Panc1 (cell line): ENCODE data around the gene VSX1. TPM values are rescaled to one million over a fixed set of nuclear protein-coding genes. Genes with fewer than 3 reads are reported as not detected.

Experiments used
- ATAC-seq: fragments of 200-7000 bp; cut with Tn5 transposase; 2 replicates; pipeline ENCODE4 v1.9.1; 2020; ENCODE audit warnings: mild to moderate bottlenecking, moderate library complexity
- BruUV-seq: library from RNA; stranded (reverse); fragments of 400-500 nt; replicated peaks from 2 replicates; lab custom pipeline; 2021; lab: Mats Ljungman, UMichigan
- CTCF ChIA-PET: fragments of 300-600 bp; sonication (Branson Sonifier 250); formaldehyde crosslinking; loops from one replicate; lab custom pipeline; 2022; ENCODE audit warnings: antibody characterized with exemption; lab: Charles Lee
- POLR2A ChIA-PET: fragments of 300-600 bp; sonication (Branson Sonifier 250); formaldehyde crosslinking; loops from one replicate; lab custom pipeline; 2022; ENCODE audit warnings: antibody characterized with exemption; lab: Charles Lee
- DNase-seq: peaks from one replicate; pipeline ENCODE4 v3.0.0-alpha.2; 2010; ENCODE audit warnings: low read depth, low spot score
- H3K27ac ChIP-seq: 2 replicates; pipeline ENCODE4 v1.5.1; 2011; ENCODE audit warnings: mild to moderate bottlenecking, low read length, inconsistent platforms
- H3K27me3 ChIP-seq: fragments of 200-500 bp; sonication (Bioruptor generic); 2 replicates; pipeline ENCODE4 v1.6.0; 2014; ENCODE audit warnings: low read length, inconsistent platforms; ENCODE audit not compliant: control insufficient read depth, insufficient read depth
- H3K36me3 ChIP-seq: fragments of 200-500 bp; sonication (Bioruptor generic); 2 replicates; pipeline ENCODE4 v1.5.1; 2014; ENCODE audit warnings: inconsistent platforms, mild to moderate bottlenecking, low read length, moderate library complexity; ENCODE audit not compliant: control insufficient read depth, insufficient read depth
- H3K4me1 ChIP-seq: 2 replicates; pipeline ENCODE4 v1.5.1; 2011; ENCODE audit warnings: inconsistent platforms, mild to moderate bottlenecking, low read length, moderate library complexity; ENCODE audit not compliant: control insufficient read depth, insufficient read depth
- H3K4me3 ChIP-seq, 2 experiments: 2 replicates each; pipeline ENCODE4 v1.5.1; 2011 to 2012; ENCODE audit warnings: low read depth in 2 of 2, low read length in 2 of 2, mild to moderate bottlenecking in 2 of 2, inconsistent platforms in 1 of 2, moderate library complexity in 1 of 2
- H3K9me3 ChIP-seq: fragments of 200-500 bp; sonication (Bioruptor generic); 2 replicates; pipeline ENCODE4 v1.5.1; 2014; ENCODE audit warnings: low read depth, mild to moderate bottlenecking, inconsistent platforms, low read length, moderate library complexity; ENCODE audit not compliant: control insufficient read depth, insufficient read depth
- POLR2AphosphoS5 ChIP-seq: IDR thresholded peaks from 2 replicates; pipeline ENCODE4 v1.6.1; 2012; ENCODE audit warnings: mild to moderate bottlenecking, low read depth, low read length, moderate library complexity
- SIN3A ChIP-seq: IDR thresholded peaks from 2 replicates; pipeline ENCODE4 v1.6.1; 2012; ENCODE audit warnings: low read depth, mild to moderate bottlenecking, low read length, moderate library complexity, borderline replicate concordance; ENCODE audit not compliant: insufficient read depth
- TCF7L2 ChIP-seq: IDR thresholded peaks from 2 replicates; pipeline ENCODE4 v1.6.1; 2011; ENCODE audit warnings: mild to moderate bottlenecking, low read depth, low read length, inconsistent platforms
- in situ Hi-C: cut with HindIII; loops from 2 replicates; pipeline ENCODE4 v1.10.0; 2016; ENCODE audit warnings: low sequenced_read_pairs, low pct_unique_long_range_greater_than_20kb
- intact Hi-C: fragments of 100-400 bp; cut with micrococcal nuclease; formaldehyde crosslinking; loops from one replicate; pipeline ENCODE4 v1.10.0; 2022; ENCODE audit not compliant: unreplicated experiment
- total RNA-seq: library from RNA; stranded (reverse); gene quantifications from one replicate; pipeline ENCODE4 v1.2.1, GENCODE V29; 2021; ENCODE audit not compliant: unreplicated experiment
- TF ChIP-seq, protein P1 (sequence below): fragments of 450-650 bp; IDR thresholded peaks from 2 replicates; pipeline ENCODE4 v1.5.1; 2017; ENCODE audit warnings: mild to moderate bottlenecking
- TF ChIP-seq, protein P2 (sequence below), 2 experiments: IDR thresholded peaks; 2 replicates each; pipeline ENCODE4 v1.6.1; 2011 to 2012; ENCODE audit warnings: low read depth in 2 of 2, control low read depth in 1 of 2, low read length in 1 of 2, mild to moderate bottlenecking in 1 of 2, moderate library complexity in 1 of 2; ENCODE audit not compliant: insufficient read depth in 1 of 2

The VSX1 gene
- total RNA-seq, 1 experiment from 2014 or later: 0.21 TPM

DNA sequence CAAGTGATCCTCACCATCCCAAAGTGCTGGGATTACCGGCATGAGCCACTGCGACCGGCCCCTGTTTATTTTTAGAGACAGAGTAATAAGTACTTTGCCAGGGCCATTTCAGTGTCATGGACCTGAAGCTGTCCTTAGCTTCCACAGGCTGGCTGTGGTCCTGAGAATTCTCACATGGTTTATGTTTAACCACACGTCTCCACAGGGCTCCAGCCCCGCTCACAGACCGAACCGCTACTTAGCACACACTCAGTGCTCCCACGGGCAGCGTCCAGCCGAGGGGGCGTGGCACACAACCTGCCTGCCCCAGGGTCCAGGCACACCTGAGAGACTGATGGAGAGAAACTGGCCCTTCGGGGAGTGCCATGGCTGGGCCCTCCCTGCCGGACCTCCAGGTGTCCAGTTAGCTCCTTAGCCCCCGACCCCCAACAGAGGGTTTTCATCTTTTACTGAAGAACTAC lies 35.7 kb downstream of the VSX1 start:
- DNase-seq: no peak
- Histone ChIP-seq H3K4me1 (no peaks in the 10 kb centered on the region; the same call in 1 of the 2 replicates), H3K27ac (no peak overlapping the region), H3K4me3 (no peak overlapping the region), H3K9me3 (no peaks in the 10 kb centered on the region), H3K27me3 (no peaks in the 10 kb centered on the region), H3K36me3 (no peaks in the 10 kb centered on the region)
- BruUV-seq: no TSS peak
- in situ Hi-C loops: no loop called here
- POLR2A ChIA-PET: no interaction called here
- no peak for ATAC-seq
- intact Hi-C loops: no loop called here
- CTCF ChIA-PET: no interaction called here
- TF ChIP-seq, protein P1, sequence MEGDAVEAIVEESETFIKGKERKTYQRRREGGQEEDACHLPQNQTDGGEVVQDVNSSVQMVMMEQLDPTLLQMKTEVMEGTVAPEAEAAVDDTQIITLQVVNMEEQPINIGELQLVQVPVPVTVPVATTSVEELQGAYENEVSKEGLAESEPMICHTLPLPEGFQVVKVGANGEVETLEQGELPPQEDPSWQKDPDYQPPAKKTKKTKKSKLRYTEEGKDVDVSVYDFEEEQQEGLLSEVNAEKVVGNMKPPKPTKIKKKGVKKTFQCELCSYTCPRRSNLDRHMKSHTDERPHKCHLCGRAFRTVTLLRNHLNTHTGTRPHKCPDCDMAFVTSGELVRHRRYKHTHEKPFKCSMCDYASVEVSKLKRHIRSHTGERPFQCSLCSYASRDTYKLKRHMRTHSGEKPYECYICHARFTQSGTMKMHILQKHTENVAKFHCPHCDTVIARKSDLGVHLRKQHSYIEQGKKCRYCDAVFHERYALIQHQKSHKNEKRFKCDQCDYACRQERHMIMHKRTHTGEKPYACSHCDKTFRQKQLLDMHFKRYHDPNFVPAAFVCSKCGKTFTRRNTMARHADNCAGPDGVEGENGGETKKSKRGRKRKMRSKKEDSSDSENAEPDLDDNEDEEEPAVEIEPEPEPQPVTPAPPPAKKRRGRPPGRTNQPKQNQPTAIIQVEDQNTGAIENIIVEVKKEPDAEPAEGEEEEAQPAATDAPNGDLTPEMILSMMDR: no peak
- TF ChIP-seq, protein P2, sequence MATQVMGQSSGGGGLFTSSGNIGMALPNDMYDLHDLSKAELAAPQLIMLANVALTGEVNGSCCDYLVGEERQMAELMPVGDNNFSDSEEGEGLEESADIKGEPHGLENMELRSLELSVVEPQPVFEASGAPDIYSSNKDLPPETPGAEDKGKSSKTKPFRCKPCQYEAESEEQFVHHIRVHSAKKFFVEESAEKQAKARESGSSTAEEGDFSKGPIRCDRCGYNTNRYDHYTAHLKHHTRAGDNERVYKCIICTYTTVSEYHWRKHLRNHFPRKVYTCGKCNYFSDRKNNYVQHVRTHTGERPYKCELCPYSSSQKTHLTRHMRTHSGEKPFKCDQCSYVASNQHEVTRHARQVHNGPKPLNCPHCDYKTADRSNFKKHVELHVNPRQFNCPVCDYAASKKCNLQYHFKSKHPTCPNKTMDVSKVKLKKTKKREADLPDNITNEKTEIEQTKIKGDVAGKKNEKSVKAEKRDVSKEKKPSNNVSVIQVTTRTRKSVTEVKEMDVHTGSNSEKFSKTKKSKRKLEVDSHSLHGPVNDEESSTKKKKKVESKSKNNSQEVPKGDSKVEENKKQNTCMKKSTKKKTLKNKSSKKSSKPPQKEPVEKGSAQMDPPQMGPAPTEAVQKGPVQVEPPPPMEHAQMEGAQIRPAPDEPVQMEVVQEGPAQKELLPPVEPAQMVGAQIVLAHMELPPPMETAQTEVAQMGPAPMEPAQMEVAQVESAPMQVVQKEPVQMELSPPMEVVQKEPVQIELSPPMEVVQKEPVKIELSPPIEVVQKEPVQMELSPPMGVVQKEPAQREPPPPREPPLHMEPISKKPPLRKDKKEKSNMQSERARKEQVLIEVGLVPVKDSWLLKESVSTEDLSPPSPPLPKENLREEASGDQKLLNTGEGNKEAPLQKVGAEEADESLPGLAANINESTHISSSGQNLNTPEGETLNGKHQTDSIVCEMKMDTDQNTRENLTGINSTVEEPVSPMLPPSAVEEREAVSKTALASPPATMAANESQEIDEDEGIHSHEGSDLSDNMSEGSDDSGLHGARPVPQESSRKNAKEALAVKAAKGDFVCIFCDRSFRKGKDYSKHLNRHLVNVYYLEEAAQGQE (IDR thresholded peaks at IDR 0.05; ENCODE audit: insufficient read depth in 1 of 2, low read depth in 2 of 2, low read length in 1 of 2): no peak
- TF ChIP-seq POLR2AphosphoS5 (no peak), TCF7L2 (no peak), SIN3A (no peak)

DNA sequence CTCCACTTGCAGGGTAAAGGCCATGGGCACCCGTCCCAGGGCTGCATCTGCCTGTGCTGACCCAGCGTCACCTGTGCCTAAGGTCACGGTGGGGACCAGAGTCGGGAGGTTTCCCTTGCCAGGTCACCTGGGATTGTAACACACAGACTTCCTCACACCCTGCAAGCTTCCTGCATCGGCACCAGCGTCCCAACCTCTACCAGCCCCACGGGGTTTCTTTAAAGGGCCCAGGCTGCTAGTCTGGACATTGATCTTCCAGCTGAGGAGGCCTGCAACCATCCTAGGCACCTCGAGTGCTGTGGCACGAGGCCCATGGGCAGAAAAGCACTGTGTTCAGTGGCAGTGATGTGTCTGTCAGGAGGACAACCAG lies 36.6 kb downstream of the VSX1 start:
- POLR2A ChIA-PET: no interaction called here
- in situ Hi-C loops: no loop called here
- CTCF ChIA-PET: no interaction called here

More for the DNA sequence above, 36.6 kb downstream of the VSX1 start:
- no TSS peak for BruUV-seq
- Histone ChIP-seq H3K27ac (no peak overlapping the region), H3K9me3 (no peaks in the 10 kb centered on the region), H3K36me3 (no peaks in the 10 kb centered on the region), H3K27me3 (no peaks in the 10 kb centered on the region), H3K4me1 (peaks cover 1% of the 10 kb centered on the region; the same call in 1 of the 2 replicates), H3K4me3 (no peak overlapping the region)
- ATAC-seq: no peak
- TF ChIP-seq, protein P2 (IDR thresholded peaks at IDR 0.05; ENCODE audit: insufficient read depth in 1 of 2, low read depth in 2 of 2, low read length in 1 of 2): no peak
- TF ChIP-seq, protein P1: no peak
- no peak for TF ChIP-seq SIN3A
- TF ChIP-seq TCF7L2: no peak
- TF ChIP-seq POLR2AphosphoS5: no peak
- intact Hi-C loops: no loop called here
- DNase-seq: no peak
